ENCODE data around the gene PRSS2.
"Not testable (repeated sequence)": the region's sequence is repeated elsewhere in the genome, so short reads cannot be mapped to it uniquely, and the experiment has no call there.

Gene PRSS2

GRCh38 chr7:142749218-142749993 lies 21.4 kb upstream of the PRSS2 start, which contains the start of gene PRSS1:
TSS of gene PRSS1 (plus strand) at chr7:142749472. CDS start at chr7:142749485, 13 bp downstream.
- Histone ChIP-seq H3K9me3 (ENCODE audit: insufficient read depth, low read depth, low read length) (no peaks in the 10 kb centered on the region), H3K4me3 (ENCODE audit: low read length) (no peak within 1 kb of the TSS), H3K9ac (ENCODE audit: low read depth, low read length) (no peak within 1 kb of the TSS), H3K27me3 (ENCODE audit: insufficient read depth, low read length) (no peaks in the 10 kb centered on the region), H3K4me1 (ENCODE audit: insufficient read depth, low read length) (no peaks in the 10 kb centered on the region), H3K27ac (ENCODE audit: low read length) (no peak within 1 kb of the TSS), H3K36me3 (ENCODE audit: insufficient read depth, low read depth, low read length) (no peaks in the 10 kb centered on the region)

- Histone ChIP-seq H3K27me3 (ENCODE audit: insufficient read depth, low read length) (no peaks in the 10 kb centered on the region), H3K36me3 (ENCODE audit: insufficient read depth, low read depth, low read length) (no peaks in the 10 kb centered on the region), H3K9ac (ENCODE audit: low read depth, low read length) (no peak overlapping the region), H3K4me1 (ENCODE audit: insufficient read depth, low read length) (no peaks in the 10 kb centered on the region), H3K27ac (ENCODE audit: low read length) (no peak overlapping the region), H3K9me3 (ENCODE audit: insufficient read depth, low read depth, low read length) (no peaks in the 10 kb centered on the region), H3K4me3 (ENCODE audit: low read length) (no peak overlapping the region)
These were observed 20.3 kb upstream of the PRSS2 start for GRCh38 chr7:142750321-142750938.

GRCh38 chr7:142751526-142752175 lies 19.1 kb upstream of the PRSS2 start:
- not testable (repeated sequence) for H3K27me3 ChIP-seq (ENCODE audit: insufficient read depth, low read length); H3K27ac ChIP-seq (ENCODE audit: low read length); H3K4me3 ChIP-seq (ENCODE audit: low read length); H3K36me3 ChIP-seq (ENCODE audit: insufficient read depth, low read depth, low read length); H3K9me3 ChIP-seq (ENCODE audit: insufficient read depth, low read depth, low read length); H3K4me1 ChIP-seq (ENCODE audit: insufficient read depth, low read length); H3K9ac ChIP-seq (ENCODE audit: low read depth, low read length)

- no peaks in the 10 kb centered on the region for H3K9me3 ChIP-seq (ENCODE audit: insufficient read depth, low read depth, low read length)
- no peak overlapping the region for H3K9ac ChIP-seq (ENCODE audit: low read depth, low read length)
- no peaks in the 10 kb centered on the region for H3K27me3 ChIP-seq (ENCODE audit: insufficient read depth, low read length)
- no peak overlapping the region for H3K4me3 ChIP-seq (ENCODE audit: low read length)
- no peaks in the 10 kb centered on the region for H3K36me3 ChIP-seq (ENCODE audit: insufficient read depth, low read depth, low read length)
- no peak overlapping the region for H3K27ac ChIP-seq (ENCODE audit: low read length)
- H3K4me1 ChIP-seq (ENCODE audit: insufficient read depth, low read length): no peaks in the 10 kb centered on the region
These were observed 18.2 kb upstream of the PRSS2 start for GRCh38 chr7:142752376-142753225.

- Histone ChIP-seq H3K27me3 (ENCODE audit: insufficient read depth, low read length) (no peaks in the 10 kb centered on the region), H3K4me1 (ENCODE audit: insufficient read depth, low read length) (no peaks in the 10 kb centered on the region), H3K4me3 (ENCODE audit: low read length) (no peak overlapping the region), H3K27ac (ENCODE audit: low read length) (no peak overlapping the region), H3K9ac (ENCODE audit: low read depth, low read length) (no peak overlapping the region), H3K9me3 (ENCODE audit: insufficient read depth, low read depth, low read length) (no peaks in the 10 kb centered on the region), H3K36me3 (ENCODE audit: insufficient read depth, low read depth, low read length) (no peaks in the 10 kb centered on the region)
These were observed 17.4 kb upstream of the PRSS2 start for GRCh38 chr7:142753366-142753765.

DNA sequence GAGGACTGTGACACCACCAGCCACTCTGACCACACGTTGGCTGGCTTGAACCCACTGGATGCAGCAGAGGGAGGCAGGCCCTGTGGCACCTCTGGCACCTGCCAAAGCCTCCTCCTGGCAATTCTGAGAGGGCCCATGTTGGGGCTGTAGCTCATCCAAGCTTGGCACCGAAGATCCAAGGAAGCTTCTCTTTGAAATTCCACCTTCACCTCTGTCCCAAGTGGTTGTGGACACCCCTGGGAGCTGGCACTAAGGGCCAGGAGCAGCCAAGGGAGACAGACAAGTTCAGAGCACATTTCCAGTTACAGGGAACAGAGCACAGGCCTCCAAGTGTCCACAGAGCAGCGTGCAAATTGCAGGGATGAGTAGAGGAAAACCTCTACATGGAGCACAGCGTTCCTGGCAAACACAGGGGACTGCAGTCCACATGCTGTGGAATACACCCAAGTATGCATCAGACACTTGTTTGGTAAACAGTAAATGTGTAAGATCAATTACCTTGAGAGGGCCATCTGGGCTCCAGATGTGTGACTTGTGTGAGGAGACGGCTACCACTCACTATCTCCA lies 16.8 kb upstream of the PRSS2 start:
- not testable (repeated sequence) for H3K4me1 ChIP-seq (ENCODE audit: insufficient read depth, low read length); H3K9me3 ChIP-seq (ENCODE audit: insufficient read depth, low read depth, low read length); H3K36me3 ChIP-seq (ENCODE audit: insufficient read depth, low read depth, low read length); H3K27me3 ChIP-seq (ENCODE audit: insufficient read depth, low read length); H3K9ac ChIP-seq (ENCODE audit: low read depth, low read length); H3K27ac ChIP-seq (ENCODE audit: low read length); H3K4me3 ChIP-seq (ENCODE audit: low read length)

DNA sequence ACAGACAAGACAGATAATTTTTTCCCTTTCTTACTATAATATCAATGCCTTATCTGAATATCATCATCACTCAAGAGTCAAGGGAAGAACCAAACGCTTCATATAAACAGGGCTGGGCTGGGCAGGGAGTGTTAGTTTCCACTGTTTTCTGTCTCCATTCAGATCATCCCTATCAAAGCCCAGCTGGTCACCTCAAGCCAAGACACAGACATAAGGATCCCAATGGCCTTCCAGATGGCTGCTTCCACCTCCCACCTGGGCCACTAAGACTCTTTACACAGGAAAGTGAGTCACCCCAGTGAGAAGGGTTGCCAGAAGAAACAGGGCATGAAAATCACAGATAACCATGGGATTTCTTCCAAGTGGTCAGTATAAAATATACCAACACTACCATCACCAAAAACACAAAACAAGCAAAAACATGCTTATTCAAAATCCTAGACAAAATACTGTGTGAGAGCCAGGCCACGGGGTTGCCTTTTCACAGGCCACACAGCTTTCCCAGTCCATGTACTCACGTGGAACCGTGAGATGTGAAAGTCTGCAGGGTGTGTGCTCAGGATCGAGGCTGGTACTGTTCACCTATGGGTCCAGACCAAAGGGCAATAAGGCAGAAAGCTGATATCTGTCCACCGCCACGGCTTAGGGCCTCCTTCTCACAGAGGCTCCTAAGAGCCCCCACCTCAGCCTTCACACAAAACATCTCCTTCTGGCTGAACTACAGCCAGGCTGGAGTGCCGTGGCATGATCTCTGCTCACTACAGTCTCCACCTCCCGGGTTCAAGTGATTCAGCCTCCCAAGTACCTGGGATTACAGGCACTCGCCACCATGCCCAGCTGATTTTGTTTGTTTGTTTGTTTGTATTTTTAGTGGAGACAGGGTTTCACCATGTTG lies 15.8 kb upstream of the PRSS2 start:
- no peak overlapping the region for H3K4me3 ChIP-seq (ENCODE audit: low read length)
- H3K4me1 ChIP-seq (ENCODE audit: insufficient read depth, low read length): no peaks in the 10 kb centered on the region
- no peaks in the 10 kb centered on the region for H3K27me3 ChIP-seq (ENCODE audit: insufficient read depth, low read length)
- H3K27ac ChIP-seq (ENCODE audit: low read length): no peak overlapping the region
- no peaks in the 10 kb centered on the region for H3K9me3 ChIP-seq (ENCODE audit: insufficient read depth, low read depth, low read length)
- H3K36me3 ChIP-seq (ENCODE audit: insufficient read depth, low read depth, low read length): no peaks in the 10 kb centered on the region
- no peak overlapping the region for H3K9ac ChIP-seq (ENCODE audit: low read depth, low read length)

DNA sequence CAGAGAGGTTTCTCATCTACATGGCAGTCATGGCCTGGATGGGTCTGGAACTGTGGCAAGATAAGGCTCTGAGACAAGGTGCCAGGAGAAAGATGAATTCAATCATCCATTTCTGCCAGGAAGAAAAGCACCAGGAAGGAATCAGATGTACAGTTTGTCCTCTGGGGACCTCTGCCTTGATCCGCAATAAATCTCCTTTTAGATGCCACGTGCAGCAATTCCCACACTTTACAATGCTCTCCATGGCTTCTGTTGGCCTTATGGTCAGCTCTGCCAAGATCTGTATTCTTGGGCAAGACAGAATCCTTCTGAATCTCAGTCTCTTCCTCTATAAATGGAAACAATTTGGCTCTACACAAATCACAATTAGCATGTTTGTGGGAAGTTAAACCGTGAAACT lies 12.5 kb upstream of the PRSS2 start:
- not testable (repeated sequence) for H3K27ac ChIP-seq (ENCODE audit: low read length); H3K9me3 ChIP-seq (ENCODE audit: insufficient read depth, low read depth, low read length); H3K4me1 ChIP-seq (ENCODE audit: insufficient read depth, low read length); H3K36me3 ChIP-seq (ENCODE audit: insufficient read depth, low read depth, low read length); H3K27me3 ChIP-seq (ENCODE audit: insufficient read depth, low read length); H3K4me3 ChIP-seq (ENCODE audit: low read length); H3K9ac ChIP-seq (ENCODE audit: low read depth, low read length)

GRCh38 chr7:142759433-142759832 lies 11.3 kb upstream of the PRSS2 start:
- Histone ChIP-seq H3K27me3 (ENCODE audit: insufficient read depth, low read length) (no peaks in the 10 kb centered on the region; the same call in 1 of the 2 replicates), H3K9ac (ENCODE audit: low read depth, low read length) (no peak overlapping the region), H3K4me3 (ENCODE audit: low read length) (no peak overlapping the region), H3K27ac (ENCODE audit: low read length) (no peak overlapping the region), H3K9me3 (ENCODE audit: insufficient read depth, low read depth, low read length) (no peaks in the 10 kb centered on the region), H3K4me1 (ENCODE audit: insufficient read depth, low read length) (no peaks in the 10 kb centered on the region), H3K36me3 (ENCODE audit: insufficient read depth, low read depth, low read length) (no peaks in the 10 kb centered on the region)

DNA sequence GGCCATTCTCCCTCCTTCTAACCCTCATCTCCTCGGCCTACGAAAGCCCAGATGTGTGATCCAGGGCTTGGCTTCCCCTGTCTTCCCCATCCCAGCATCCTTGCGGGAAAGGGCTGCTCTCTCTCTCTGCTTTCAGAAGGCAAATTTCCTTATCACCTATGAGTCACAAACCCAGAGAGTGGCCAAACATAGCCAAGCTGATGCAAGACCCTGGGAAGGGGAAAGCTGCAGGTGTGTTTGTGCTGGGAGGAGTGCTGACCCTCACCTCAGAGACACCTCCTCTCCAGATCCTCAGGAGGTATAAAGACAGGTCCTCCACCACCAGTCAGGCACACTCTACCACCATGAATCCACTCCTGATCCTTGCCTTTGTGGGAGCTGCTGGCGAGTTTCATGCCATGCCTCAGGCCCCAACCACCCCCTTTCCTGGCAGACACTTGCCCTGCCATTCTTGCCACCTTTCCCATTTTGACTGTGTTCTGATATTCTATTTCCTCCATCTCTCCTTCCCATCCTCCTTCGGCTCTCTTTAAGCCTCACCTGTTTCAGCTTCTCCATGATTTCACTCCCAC lies 10.6 kb upstream of the PRSS2 start:
- no peak overlapping the region for H3K4me3 ChIP-seq (ENCODE audit: low read length)
- no peak overlapping the region for H3K9ac ChIP-seq (ENCODE audit: low read depth, low read length)
- H3K9me3 ChIP-seq (ENCODE audit: insufficient read depth, low read depth, low read length): no peaks in the 10 kb centered on the region
- H3K36me3 ChIP-seq (ENCODE audit: insufficient read depth, low read depth, low read length): no peaks in the 10 kb centered on the region
- no peak overlapping the region for H3K27ac ChIP-seq (ENCODE audit: low read length)
- H3K4me1 ChIP-seq (ENCODE audit: insufficient read depth, low read length): no peaks in the 10 kb centered on the region
- H3K27me3 ChIP-seq (ENCODE audit: insufficient read depth, low read length): no peaks in the 10 kb centered on the region; the same call in 1 of the 2 replicates
